NCI-H2081 treated with DMSO at 0.1 percent for 48 hours (cell line): Measurements from ENCODE around the gene TNNT2.

Source experiments
- DNase-seq: peaks from one replicate; lab custom pipeline; 2025; lab: John Stamatoyannopoulos, UW

Gene TNNT2

DNA sequence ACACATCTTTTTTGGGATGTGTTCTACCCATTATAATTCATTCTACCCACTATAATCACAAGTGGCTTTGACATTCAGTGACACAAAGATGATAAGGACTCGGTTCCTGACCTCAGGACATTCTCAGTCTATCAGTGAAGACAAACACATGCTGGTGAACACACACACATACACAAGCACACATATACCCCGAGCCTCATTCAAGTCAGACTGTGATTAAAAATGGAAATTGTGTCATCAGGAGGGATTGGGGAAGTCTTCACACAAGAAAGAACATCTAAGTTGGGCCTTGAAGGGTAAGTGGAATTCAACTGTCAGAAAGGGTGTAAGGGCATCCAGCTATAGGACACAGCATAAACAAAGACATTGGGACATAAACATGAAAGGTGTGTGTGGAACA, 24.2 kb upstream of the TNNT2 start:
- no peak for DNase-seq

DNA sequence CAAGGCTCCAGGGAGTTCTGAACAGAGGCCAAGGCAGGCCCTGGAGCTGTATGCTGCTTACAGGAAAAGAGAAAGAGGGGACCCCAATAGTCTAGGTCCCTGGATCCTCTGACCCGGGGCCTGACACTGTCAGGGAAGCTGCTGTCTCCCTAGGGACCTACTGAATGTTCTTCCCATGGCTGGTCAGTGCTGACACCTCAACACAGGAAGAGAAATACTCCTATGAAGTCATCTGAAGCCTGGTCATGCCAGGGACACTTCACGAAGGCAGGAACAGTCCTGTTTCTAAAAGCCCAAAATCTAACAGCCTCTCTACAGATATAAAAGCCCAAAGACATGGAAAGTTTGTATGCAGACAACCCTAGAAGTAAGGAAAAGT, 23.4 kb upstream of the TNNT2 start:
- DNase-seq, result no peak

DNA sequence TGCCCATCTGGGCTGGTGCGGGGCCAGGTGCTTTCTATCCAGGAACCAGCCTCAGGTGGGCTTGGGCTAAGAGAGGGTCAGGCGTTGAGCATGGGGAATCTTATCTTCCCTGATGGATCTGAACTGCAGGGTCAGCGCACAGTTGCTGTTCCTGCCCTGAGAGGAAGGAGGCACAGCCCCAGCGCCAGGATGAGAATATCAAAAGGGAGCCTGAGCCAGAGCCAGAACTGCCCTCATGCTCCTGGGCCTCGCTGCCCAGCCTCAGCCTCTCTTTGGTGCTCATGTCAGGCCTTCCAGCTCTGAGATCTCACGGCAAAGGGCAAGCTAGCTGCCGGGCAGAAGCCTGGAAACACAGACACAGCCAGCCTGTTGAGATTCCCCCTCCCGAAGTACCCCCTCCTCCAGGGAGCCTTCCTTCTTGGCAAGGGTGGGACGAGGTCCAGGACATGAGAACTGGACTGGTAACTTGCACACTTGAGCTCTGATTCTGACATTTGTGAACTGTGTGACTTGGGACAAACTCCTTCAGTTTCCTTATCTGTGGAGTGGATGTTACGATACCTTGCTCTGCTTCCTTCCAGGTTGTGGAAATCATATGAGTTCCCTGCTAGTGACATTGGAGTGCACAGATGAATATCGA, 22.9 kb upstream of the TNNT2 start:
- DNase-seq, result no peak

DNA sequence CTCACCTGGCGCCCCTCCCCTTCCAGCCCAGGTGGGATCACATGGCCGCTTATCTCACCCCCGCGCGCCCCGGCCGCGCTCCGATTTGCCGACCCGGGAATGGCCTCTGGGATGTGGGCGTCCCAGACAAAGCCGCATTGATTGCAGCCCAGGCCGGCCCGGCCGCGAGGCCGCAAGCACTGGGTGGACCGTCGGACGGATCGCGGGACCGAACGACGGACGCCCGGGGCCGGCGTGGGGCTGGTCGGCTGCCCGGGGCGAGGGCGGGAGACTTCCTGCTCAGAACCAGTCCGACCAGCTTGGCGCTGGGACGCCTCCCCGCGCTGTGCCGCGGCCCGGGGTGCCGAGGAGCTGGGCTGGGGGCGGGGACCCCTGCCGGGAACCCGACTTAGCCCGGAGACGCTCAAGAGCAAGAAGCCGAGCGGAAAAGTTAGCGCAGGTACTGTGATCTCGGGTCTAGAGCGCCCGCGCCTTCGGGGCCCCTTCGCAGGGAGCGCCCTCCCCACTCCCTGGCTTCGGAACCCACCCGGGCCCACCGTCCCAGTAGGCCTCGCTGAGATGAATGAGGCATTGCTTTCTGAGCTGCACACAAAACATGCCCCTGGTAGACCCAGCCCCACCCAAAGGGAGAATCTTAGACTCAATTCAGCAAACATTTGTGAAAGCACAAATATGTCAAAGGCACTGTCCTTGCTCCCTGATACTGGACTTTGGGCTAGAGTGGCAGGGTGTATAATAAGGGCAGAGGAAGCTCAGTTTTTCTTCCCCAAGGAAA, 22.1 kb upstream of the TNNT2 start:
- DNase-seq, result no peak

DNA sequence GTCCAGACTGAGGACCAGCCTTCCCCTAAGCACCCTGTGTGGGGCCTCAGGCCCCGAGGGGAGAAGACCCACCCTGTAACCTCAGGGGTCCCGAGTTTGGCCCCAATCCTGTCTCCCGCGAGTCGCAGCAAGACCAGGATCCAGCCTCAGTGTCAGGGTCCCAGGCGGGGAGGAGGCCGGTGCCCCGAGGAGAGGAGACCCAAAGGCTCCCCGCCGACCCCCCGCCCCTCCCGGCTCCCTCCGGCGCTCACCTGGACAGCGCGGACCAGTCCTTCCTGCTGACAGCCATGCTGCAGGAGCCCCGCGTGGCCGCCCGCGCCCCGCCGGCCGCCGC, 21.5 kb upstream of the TNNT2 start, which contains the start of gene LAD1:
Gene LAD1 (minus strand): TSS at position 307 of the 334 bp plus-strand sequence. CDS start 18 bp downstream, at position 289.
- no peak for DNase-seq

DNA sequence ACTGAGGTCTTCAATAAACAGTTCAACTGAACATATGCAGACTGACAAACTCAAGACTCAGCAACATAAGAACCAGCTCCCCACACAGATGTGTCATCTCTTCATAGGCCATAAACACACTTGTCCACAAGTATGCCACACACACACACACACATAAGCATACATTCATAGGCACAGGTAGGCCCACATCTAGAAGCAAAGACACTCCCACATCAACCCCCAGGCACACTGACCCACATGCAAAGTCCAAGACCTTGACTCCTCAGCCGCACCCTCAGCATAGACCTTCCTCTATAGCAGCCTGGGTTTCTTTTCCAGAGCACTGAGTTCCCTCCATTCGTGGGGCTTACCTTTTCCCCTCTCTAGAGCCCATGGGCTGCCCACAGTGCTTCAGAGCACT, 20.2 kb upstream of the TNNT2 start:
- DNase-seq, result no peak

DNA sequence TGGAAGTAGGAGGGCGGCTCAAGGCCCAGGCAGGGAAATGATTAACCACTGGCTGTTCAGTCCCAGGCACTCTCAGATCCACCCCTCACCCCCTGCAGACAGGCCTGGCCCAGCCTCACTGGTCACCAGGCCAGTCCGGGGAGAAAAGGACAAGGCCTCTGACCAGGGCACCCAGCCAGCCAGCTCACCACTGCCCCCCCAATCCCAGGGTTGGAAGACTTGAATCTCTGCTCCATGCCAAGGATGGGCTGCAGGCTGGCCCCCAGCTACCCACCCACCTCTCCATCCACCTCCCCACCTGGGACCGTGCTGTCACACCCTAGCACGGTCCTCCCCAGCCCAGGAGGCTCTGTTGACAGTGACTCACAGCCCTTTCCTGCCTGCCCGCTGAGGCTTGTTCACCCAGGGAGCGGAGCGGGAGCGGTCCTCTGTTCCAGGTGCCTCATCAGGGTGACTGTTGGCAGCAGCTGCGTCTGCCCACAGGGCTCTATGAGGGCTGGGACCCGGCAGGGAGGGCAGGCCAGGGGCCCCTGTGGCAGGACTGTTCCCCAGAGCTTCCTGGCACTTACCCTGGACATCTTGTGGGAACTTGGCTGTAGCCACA, 19.5 kb upstream of the TNNT2 start:
- DNase-seq, result no peak

DNA sequence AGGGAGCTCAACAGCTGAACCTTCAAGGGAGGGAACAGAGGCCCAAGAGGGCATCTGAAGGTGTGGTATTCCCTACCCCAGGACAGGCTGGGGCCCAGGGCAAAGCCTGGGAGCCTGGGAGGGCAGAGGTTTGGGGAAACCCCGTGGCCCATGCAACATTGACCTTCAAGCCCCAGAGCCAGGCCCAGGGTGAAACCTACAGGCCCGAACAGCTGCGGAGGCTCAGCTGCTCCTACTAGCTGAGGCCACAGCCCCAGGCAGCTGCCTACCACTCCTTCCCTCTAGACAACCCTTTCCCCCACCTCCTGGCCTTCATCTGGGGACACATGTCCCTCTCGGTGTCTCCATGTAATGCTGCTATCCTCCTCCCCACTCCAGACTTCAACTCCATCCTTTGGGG, 18.5 kb upstream of the TNNT2 start:
- DNase-seq, result no peak

DNA sequence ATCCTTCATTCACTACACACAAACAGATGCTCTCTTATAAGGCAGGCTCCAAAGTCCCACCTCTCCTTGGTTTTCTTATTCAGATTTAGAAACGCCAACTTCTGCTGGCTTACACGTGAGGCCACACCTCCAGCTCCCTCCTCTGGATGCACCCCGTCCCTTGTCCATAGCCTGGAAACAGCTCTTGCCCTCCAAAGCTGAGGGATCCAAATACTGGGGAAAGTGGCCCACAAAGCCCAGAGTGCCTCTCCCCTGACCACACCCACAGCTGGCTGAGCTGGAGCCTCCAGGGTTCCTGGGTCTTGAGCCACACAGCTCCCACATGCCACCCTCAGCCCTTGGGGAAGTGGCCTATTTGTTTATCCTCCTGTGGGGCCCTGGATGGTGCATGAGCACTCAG, 17.1 kb upstream of the TNNT2 start:
- no peak for DNase-seq

DNA sequence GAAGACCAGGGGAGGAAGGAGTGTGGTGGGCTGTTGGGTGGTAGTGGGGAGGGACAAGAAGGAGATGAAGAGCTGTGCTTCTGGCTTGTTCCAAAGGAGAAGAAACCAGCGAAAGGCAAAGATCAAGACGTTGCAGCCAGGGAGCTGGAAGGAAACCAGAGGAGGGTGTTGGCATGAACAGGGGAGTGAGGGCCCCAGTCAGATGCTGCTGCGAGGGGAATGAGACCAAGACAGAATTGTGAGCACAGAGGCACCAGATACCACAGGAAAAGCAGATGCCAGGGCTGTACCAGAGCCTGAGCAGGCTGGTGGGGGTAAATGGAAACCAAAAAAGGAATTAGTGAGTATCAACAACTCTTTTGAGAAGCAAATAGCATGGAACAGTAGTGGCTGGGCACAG, 15.6 kb upstream of the TNNT2 start:
- no peak for DNase-seq

DNA sequence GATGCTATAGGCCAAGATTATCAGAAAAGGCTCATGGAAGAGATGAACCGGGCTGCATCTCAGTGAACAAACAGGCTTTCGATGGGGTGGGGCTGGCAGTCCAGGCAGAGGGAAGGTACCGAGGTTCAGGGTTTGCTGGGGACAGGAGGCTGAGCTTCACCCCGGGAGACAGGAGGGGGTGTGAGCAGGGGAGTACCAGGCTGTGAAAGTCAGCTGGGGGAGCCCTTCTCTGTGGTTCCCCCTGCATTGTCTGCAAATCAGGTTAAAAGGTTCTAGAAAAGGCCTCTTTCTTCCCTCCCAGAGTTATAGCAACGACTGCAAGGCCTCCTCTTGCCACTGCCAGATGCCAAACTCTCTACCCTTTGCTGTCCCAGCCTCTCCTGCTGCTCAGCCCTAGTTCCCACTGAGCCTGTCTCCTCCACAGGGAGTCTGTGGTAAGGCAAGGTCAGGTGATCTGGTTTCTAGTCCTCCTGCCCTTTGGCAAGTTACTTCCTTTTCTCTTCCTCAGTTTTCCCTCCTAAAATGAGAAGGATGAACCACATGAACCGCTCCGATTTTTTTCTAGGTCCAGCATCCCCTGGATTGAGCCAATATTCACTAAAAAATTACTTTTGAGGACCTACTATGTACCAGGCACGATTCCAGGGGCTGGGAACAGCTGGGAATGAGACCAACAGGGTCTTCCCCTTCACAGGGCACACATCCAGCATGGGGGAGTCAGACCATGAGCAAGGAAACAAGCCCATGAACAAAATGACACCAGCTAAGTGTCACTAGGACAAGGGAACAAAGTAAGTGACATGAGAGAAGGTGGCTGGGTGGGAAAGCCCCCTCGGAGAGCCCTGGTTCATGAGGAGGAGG, 14.4 kb upstream of the TNNT2 start:
- no peak for DNase-seq

DNA sequence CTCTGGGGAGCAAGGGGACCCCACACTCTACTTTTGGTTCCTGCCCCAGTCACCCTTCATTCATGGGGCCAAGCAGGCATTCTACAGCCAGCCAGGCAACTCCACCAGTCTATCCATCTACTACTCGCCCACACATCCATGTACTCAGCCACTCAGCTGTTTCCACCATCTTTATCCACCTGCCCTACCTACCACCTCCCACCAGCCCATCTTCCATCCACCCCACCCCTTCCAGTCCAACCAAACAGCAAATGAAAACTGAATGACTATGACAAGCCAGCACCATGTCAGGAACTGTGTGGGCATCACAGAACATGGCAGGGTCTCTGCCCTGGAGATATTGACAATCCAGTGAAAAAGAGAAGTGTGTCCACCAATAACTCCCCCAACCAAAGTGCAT, 13.7 kb upstream of the TNNT2 start:
- no peak for DNase-seq

DNA sequence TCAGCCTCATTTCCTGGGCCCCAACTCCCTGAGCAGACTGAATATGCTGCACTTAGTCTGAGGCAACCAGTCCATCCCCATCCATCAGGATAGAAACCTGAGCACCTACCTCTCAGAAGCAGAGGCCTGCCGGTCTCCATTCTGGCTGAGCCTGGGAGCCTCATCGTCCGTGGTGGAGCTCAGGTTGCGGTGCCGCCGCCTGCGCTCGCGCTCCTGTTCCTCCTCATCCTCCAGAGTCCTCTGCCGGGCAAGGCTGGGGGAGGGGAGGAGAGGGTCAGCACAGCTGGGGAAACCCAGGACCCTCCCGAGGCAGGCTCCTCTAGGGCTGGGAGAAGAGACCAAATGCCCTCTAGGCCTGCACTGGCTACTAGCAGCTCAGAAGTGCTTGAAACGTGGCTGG, 11.6 kb upstream of the TNNT2 start:
- no peak for DNase-seq

DNA sequence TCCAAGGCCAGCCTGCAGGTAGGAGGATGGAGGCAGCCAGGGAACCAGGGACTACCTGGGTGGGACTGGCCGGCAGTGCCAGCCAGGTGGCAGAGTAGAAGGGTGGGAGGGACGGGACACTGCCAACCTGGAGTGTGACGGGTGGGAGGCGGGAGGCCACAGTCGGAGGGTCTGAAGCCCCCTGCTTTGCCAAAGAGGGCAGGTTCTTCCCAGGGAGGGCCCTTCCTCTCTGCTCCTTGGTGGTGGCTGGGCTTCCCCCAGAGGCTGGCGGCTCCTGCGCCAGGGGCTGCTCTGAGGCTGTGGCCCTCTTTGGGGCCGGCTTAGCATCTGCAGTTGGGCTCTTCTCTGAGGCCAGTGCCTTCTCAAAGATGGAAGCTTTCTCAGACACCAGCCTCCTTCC, 8.7 kb upstream of the TNNT2 start:
- DNase-seq, result no peak

DNA sequence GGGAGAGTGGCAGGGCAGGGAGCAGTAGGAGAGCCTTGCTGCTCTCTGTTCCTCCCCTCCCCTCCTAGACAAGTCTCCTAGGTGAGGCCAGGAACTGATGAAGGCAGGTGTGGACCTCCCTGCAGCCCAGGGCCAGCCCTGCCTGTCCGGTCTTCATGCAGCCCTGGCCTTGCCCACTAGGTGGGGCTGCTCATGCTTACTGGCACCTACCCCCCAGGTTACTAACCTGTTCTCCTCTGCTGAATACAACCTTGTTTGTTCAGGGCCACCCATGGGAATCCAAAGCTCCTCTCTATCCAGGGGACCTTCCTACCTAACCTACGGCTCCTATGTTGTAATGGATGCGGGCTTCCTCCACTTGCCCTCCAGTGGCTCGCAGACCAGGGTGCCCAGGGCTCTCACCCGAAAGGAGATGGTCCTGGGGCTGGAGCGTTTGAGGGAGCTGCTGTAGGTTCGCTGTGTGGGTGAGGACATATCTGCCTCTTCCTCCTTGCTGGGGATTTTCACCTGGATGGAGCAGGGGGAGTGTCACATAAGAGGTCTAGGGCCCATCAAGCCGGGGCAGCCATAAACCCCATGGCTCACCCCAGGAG, 7.9 kb upstream of the TNNT2 start:
- DNase-seq, result no peak

DNA sequence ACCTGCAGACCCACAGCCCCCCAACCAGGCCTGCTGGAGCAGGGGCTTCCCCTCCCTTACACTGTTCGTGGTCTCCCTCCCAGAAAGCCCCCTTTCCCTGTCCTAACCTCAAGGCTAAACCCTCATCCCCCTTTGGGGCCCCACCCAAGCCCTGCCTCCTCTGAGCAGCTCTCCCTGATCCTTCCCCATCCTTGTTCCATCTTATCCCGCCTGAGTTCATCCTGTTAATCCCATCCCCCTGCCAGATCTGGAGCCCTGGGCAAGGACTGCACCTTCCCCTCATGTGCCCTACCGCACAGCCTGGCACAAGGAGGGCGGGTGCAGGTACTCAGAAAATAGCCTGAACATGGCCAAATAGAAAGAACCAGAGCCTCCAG, 6.9 kb upstream of the TNNT2 start:
- DNase-seq, result no peak

DNA sequence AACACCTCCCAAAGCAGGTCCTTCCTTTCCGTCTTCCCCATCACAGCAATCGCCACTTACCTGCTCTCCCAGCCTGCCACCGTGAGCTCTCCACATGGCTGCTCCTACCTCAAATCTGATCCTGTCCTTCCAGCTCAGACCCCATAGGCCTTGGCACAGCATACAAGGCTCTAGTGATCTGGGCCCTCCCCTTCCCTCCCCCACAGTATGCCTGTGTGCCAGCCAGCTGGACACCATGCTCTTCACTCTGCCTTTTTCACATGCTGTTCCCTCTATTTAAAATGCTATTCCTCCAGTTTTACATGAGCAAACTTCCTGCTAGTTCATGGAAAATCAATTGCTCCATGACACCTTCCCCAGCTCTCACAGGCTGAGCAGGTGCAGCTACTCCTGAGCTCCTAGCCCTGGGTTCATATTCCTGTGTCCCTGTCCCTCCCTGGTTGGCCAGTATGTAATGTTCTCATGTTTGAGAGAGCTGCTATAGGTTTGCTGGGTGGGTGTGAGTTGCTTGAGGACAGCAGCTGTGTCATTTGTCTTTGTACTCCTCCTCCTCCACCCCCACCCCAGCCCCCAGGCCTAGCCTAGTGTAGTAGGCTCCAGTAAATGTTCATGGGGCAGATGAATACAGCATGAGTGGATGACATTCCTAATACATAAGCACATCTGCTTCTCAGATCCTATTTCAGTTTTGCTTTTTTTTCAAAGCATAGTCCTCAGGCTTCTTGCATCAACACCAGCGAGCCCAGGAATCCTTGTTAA, 6.3 kb upstream of the TNNT2 start:
- DNase-seq, result no peak

DNA sequence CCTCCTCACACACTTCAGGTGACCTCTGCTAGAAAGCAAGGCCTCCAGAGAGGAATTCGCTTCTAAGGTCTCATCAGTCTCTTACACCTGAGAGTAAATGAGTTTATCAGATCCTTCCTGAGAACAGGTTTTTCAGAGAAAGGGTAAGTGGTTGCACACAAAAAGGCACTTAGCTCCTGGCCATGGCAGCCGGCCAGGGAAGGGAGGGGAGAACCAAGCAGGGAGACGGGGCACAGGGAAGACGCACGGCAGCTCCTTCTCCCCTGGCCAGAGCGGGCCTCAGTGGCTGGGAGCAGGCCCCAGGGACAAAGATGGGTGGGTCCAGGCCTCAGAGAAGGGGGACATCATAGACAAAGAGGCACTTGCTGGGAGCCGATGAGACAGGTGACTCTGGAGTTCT, 3.6 kb upstream of the TNNT2 start:
- no peak for DNase-seq

DNA sequence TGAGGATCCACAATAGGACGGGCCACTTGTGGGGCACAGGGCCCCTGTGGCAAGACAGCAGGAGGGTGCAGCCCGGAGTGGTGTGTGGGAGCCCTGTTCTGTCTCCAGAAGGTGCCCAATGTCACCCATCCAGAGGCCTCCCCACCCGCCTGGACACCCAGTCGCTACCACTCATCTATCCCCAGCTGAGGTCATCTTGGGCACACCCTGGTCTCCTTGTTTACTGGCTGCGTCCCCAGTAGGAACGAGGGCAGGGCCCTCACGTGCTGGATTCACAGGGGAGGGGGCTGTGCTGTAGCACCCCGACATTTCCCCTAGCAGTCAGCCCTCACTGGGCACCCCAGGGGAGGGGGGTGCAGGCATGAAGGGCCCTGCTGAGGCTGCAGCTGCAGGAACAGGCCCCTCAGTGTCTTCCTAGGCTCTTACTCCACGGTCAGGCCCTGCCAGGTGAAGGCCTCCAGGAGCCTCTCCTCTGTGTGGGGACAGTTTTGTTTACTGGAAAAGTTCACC, 2.3 kb upstream of the TNNT2 start:
- DNase-seq, result no peak

DNA sequence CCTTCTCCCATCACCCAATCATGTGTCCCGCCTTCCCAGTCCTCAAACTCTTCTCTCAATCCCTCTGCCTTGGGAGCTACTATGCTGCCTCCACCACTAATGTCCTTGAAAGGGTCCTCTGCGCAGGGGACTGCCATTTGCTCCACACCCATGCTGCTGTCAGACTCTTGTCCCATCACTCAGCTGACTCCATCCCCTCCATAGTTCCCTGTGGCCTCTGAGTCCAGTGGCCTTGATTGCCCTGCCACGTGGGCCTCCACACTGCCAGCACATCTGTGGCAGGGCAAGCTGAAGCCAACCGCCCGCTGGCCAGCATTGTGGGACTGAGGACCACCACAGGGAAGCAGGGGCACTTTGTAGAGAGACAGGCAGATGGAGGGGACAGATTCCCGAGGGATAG, 1.3 kb upstream of the TNNT2 start:
- DNase-seq, result no peak
